GM20000 (cell line): ENCODE data around the gene FIBIN.

Experiments used
- DNase-seq: peaks from one replicate; pipeline ENCODE4 v3.0.0; 2012; ENCODE audit warnings: low spot score
- TF ChIP-seq, protein P1 (sequence below): IDR thresholded peaks from 2 replicates; pipeline ENCODE4 v1.5.1; 2012; ENCODE audit warnings: mild to moderate bottlenecking, control low read depth; ENCODE audit errors: extremely low read depth, missing control alignments

Gene FIBIN

DNA sequence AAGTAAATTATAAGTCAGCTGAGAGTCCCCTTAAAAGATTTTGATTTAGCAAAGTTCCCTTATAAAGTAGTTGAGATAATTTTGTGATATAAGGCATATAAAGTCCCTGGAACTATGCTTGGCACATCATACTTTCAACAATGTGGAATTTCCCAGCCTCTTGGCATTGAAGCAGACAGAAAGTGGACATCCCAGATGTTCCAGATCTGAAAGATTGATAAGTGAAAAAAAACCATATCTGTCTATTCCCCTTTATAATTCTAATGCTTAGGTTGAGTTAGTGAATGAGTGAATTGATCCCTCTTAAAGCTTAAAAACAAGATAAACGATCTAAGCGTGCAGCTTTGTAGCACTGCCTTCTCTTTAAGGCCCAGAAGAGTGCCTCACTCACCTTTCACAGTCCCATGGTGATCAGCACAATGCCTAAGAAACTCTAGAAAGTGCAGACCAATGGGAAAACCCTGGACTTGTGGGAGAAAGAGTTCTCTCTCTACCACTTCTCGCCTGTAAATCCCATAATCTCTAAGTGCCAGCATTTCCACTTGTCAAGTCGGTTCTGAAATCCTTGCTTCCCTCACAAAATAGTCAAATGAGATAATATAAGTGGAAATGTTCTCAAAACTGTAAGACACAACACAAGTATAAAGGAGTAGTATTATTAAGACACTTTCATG, 17.8 kb downstream of the FIBIN start:
- DNase-seq = no peak
- TF ChIP-seq, protein P1, sequence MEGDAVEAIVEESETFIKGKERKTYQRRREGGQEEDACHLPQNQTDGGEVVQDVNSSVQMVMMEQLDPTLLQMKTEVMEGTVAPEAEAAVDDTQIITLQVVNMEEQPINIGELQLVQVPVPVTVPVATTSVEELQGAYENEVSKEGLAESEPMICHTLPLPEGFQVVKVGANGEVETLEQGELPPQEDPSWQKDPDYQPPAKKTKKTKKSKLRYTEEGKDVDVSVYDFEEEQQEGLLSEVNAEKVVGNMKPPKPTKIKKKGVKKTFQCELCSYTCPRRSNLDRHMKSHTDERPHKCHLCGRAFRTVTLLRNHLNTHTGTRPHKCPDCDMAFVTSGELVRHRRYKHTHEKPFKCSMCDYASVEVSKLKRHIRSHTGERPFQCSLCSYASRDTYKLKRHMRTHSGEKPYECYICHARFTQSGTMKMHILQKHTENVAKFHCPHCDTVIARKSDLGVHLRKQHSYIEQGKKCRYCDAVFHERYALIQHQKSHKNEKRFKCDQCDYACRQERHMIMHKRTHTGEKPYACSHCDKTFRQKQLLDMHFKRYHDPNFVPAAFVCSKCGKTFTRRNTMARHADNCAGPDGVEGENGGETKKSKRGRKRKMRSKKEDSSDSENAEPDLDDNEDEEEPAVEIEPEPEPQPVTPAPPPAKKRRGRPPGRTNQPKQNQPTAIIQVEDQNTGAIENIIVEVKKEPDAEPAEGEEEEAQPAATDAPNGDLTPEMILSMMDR = no peak

DNA sequence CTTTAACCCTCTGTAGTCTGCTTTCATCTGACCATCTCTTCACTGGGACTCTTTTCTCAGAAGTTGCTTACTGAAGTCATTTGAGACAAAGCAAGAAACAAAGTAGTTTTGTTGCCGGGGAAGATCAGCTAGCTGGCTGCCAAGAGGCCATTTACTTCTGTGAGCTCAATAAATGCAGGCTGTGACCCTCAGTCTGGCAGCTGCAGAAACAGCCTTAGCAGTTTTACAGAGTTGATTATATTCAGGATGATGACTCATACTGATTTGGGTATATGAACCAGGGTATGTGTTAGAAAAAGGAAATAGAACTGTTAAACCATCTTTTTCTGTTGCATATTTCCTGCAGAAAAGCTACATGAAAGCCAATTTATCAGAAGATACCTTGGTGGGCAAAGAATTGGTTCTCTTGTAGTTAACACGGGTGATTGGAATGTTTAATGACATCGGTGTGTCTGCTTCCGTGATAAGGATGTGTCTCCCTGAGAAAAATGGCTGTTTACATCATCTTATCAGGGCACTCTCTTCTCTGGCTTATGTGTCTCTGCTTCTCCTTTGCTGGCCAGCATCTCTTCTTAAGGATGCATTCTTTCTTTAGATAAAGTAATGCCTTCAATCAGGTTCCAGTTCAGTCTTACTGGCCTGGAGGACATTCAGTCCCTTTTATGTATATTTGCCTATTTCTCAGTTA, 18.5 kb downstream of the FIBIN start:
- no peak for DNase-seq

DNA sequence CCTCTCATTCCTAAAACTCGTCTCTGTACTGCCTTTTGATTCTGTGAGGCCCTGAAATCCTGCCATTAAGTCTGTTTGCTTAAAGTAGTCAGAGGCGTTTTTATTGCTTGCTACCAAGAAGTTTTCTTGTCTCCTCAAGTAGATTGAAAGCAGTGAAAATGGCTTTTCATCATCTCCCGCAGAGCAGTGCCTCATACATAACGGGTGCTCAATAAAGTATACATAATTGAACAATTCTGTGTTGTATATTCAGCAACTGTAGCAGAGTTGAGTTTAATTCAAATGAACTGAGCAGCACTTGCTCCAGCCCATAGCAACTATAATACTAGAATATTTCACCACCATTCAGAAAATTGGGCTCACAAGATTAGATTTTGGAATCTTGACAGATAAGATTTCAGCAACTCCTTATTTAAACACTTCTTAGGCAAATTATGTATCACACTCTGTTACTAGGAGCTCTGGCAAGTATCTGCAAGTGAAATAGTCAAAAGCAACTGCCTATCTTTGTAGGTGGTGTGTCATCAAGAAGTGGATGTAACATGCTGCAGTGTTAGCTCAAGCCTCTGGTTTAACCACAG, 20.0 kb downstream of the FIBIN start:
- TF ChIP-seq, protein P1 = no peak
- DNase-seq = no peak

More for the DNA sequence above, 18.5 kb downstream of the FIBIN start:
- TF ChIP-seq, protein P1 = no peak

DNA sequence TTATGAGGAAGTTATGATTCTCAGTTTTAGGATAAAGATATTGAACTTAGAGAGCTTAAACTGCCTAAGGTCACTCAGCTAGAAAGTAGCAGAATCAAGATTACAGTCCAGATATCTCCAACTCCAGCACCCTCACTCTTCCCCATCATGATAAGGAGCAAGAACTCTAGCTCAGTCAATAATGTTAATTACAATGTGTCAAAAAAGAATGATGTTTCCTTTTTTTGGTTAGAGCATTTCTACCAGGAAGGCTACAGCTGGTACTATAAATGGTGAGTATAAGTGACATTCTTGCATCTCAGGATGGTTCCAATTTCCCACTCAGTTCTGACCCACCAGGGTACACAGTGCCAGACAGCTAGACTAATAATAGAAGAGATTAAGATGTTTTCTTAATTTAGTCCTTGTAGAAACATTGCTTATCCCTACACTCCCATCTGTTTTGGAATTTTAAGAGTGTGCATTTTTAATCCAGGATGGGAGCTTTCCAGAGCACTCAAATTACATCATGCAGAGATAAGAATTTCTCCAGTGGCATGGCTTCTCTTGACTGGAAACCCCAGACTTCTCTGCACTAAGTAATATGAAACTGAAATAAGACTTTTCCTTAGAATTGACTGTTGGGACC, 25.1 kb downstream of the FIBIN start:
- TF ChIP-seq, protein P1 = no peak
- DNase-seq = no peak

GRCh38 chr11:27020751-27021150, 26.8 kb downstream of the FIBIN start:
- DNase-seq = no peak
- TF ChIP-seq, protein P1 = no peak

DNA sequence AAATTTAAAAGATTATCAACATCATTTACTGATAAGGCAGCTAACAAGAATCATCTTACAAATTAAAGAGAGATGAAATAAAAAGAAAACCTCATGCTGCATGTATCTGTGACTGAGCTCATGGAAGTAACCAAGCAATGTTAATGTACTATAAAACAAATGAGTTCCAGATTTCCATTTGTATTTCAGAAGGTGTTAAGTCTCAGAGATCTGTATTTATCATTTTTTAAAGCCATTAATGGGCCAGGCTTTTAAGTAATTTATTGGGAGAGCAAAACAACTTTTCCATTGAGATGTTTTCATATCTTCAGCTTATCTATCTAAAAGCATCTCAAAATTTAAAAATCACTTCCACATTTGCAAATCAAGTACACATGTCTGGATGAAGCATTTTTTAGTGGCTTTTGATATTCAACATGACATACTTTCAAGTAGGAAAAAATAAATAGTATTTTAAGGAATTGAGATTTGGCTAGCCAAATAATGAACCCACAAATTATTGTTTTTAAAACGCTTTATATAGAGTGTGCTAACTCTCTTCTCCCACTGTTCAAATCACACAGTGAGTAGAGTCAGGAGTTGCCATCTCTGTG, 28.8 kb downstream of the FIBIN start:
- TF ChIP-seq, protein P1 = no peak
- DNase-seq = no peak
